OCI-LY7 (cell line): Measurements from ENCODE around the gene SPRN.

Experiments
- EZH2phosphoT487 ChIP-seq: fragments of 200-600 bp; sonication (generic); IDR thresholded peaks from 2 replicates; pipeline ENCODE4 v1.6.1; 2018; ENCODE audit warnings: low read depth, borderline replicate concordance, mild to moderate bottlenecking, mixed run types, antibody characterized with exemption, low read length, moderate library complexity, mixed read lengths
- TF ChIP-seq, protein P1 (sequence below): fragments of 200-600 bp; sonication (generic); conservative IDR thresholded peaks from 2 replicates; pipeline ENCODE4 v1.5.1; 2014; ENCODE audit warnings: mild to moderate bottlenecking, antibody characterized with exemption, low read length, moderate library complexity, mixed read lengths

DNA sequence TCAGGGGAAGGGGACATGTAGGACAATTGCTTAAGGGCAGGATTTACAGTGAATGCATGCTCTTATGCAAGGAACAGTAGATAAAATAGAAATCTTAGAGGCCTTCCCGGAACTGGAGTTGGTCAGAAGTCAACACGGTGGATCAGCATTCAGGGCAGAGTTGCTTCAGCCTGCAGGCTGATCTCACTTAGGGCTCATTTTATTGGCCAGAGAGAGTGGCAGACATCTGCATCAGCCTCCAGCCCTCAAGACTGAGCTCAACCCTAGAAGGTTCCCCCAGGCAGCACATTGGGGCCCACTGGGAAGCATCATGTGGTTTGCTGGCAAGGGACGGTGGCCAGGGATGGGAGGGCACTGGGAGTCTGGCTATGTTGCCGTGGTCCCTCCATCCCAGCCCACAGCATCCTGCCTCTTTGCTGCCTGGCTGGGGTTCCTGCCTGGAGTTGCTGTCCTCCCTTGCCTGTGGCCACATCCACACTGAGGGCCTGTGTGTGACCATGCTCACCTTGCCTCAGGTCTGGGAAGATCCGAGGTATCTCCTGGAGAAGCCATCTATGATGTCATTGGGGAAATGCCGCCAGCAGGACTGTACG lies 42.4 kb upstream of the SPRN start:
- TF ChIP-seq, protein P1, sequence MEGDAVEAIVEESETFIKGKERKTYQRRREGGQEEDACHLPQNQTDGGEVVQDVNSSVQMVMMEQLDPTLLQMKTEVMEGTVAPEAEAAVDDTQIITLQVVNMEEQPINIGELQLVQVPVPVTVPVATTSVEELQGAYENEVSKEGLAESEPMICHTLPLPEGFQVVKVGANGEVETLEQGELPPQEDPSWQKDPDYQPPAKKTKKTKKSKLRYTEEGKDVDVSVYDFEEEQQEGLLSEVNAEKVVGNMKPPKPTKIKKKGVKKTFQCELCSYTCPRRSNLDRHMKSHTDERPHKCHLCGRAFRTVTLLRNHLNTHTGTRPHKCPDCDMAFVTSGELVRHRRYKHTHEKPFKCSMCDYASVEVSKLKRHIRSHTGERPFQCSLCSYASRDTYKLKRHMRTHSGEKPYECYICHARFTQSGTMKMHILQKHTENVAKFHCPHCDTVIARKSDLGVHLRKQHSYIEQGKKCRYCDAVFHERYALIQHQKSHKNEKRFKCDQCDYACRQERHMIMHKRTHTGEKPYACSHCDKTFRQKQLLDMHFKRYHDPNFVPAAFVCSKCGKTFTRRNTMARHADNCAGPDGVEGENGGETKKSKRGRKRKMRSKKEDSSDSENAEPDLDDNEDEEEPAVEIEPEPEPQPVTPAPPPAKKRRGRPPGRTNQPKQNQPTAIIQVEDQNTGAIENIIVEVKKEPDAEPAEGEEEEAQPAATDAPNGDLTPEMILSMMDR, result no peak
- TF ChIP-seq EZH2phosphoT487, result no peak
